Nephron (organoid): Measurements from ENCODE around the gene ZSCAN12.
"Not testable (repeated sequence)": the region's sequence is repeated elsewhere in the genome, so short reads cannot be mapped to it uniquely, and the experiment has no call there.

Experiments
- H3K27ac Mint-ChIP-seq, 3 experiments: 2 replicates each; pipeline ENCODE4 v1.8.0; 2020; ENCODE audit warnings: mixed read lengths in 3 of 3, mild to moderate bottlenecking in 2 of 3, moderate library complexity in 1 of 3
- H3K27me3 Mint-ChIP-seq: 2 replicates; pipeline ENCODE4 v1.8.0; 2021; ENCODE audit warnings: low read depth, mild to moderate bottlenecking, moderate library complexity, mixed read lengths
- H3K36me3 Mint-ChIP-seq: 2 replicates; pipeline ENCODE4 v1.8.0; 2020; ENCODE audit warnings: low read depth, mixed read lengths
- H3K4me1 Mint-ChIP-seq: 2 replicates; pipeline ENCODE4 v1.8.0; 2020; ENCODE audit warnings: mixed read lengths
- H3K4me3 Mint-ChIP-seq, 3 experiments: 2 replicates each; pipeline ENCODE4 v1.8.0; 2020; ENCODE audit warnings: mild to moderate bottlenecking in 3 of 3, mixed read lengths in 3 of 3, moderate library complexity in 2 of 3
- H3K9me3 Mint-ChIP-seq: 2 replicates; pipeline ENCODE4 v1.8.0; 2020; ENCODE audit warnings: mixed read lengths
- TF ChIP-seq, protein P1 (sequence below), 3 experiments: fragments of 200-600 bp; sonication (generic); IDR thresholded peaks; one replicate each; pipeline ENCODE4 v1.5.0; 2021; ENCODE audit warnings: antibody characterized with exemption in 3 of 3; ENCODE audit not compliant: unreplicated experiment in 3 of 3

The ZSCAN12 gene

DNA sequence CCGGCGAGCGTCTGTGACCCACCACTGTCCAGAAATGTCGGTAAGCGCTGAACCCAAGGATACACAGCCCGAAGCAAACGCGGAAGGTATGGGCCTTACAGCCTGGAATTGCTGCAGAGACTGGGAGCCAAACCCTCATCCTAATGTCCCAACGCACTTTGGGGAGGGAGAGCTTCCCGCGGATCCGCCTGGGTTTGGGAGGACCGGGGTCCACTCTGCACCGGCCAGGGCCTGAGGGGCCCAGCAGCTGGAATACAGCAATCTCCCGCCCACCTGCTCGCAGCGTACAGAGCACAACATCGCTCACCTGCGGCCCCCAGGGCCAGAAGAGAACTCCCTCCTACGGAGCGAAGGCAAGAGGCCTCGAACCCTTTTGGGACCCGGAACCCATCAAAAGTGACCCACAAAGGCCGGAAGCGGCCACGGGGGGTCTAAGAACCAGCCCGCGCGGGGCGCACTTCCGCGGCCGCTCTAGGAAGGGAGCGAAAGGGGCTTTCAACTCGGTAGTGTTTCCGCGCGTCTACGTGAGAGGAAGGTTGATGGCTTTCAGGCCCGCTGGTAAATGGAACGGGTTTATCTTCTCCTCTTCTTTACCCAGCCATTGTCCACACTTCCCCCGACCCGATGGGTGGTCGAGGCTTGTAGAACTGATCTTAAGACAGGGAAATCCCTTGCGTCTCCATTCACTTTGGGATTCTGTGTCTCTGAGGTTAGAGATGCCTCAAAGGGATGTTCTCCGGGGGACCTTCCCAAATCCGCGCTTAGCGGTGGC, at the start of gene ZSCAN12:
TSS of gene ZSCAN12 (minus strand) at position 398 of the 772 bp plus-strand sequence. CDS start 1,342 bp downstream, outside the sequence.
- peaks cover 38% of the 10 kb centered on the region for H3K36me3 Mint-ChIP-seq
- peaks cover 12% of the 10 kb centered on the region for H3K27me3 Mint-ChIP-seq
- peak within 1 kb of the TSS; percentile 95 to 98 (median 97) for H3K4me3 Mint-ChIP-seq
- H3K27ac Mint-ChIP-seq = peak within 1 kb of the TSS; percentile 95 to 99 (median 96)
- TF ChIP-seq, protein P1, sequence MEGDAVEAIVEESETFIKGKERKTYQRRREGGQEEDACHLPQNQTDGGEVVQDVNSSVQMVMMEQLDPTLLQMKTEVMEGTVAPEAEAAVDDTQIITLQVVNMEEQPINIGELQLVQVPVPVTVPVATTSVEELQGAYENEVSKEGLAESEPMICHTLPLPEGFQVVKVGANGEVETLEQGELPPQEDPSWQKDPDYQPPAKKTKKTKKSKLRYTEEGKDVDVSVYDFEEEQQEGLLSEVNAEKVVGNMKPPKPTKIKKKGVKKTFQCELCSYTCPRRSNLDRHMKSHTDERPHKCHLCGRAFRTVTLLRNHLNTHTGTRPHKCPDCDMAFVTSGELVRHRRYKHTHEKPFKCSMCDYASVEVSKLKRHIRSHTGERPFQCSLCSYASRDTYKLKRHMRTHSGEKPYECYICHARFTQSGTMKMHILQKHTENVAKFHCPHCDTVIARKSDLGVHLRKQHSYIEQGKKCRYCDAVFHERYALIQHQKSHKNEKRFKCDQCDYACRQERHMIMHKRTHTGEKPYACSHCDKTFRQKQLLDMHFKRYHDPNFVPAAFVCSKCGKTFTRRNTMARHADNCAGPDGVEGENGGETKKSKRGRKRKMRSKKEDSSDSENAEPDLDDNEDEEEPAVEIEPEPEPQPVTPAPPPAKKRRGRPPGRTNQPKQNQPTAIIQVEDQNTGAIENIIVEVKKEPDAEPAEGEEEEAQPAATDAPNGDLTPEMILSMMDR (IDR thresholded peaks at IDR 0.05; ENCODE audit: unreplicated experiment in 3 of 3) = peak; percentile 64 to 76 (median 66)
- H3K4me1 Mint-ChIP-seq = peaks cover 38% of the 10 kb centered on the region
- no peaks in the 10 kb centered on the region for H3K9me3 Mint-ChIP-seq

DNA sequence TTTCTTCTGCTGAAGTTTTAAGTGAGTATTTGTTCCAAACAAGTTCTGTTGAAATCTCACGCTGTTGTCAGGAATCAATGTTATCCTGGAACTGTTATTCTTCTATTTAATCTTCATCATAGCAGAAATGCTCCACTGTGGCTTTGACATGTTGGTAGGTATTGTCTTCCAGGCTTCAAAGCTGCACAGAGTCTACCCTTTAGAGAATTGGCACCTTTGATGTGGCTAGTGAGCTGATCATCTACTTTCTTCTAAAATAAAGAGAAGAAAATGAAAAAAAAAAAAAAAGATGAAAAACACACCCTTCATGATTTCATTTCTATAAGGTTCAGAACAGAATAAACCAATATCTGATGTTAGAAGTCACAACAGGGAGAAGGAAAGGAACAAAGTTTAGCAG, 49.5 kb upstream of the ZSCAN12 start:
- Mint-ChIP-seq H3K9me3 (no peaks in the 10 kb centered on the region), H3K27me3 (no peaks in the 10 kb centered on the region), H3K27ac (no peak overlapping the region), H3K4me1 (no peaks in the 10 kb centered on the region), H3K36me3 (no peaks in the 10 kb centered on the region), H3K4me3 (no peak overlapping the region)
- TF ChIP-seq, protein P1 (IDR thresholded peaks at IDR 0.05; ENCODE audit: unreplicated experiment in 3 of 3) = no peak

DNA sequence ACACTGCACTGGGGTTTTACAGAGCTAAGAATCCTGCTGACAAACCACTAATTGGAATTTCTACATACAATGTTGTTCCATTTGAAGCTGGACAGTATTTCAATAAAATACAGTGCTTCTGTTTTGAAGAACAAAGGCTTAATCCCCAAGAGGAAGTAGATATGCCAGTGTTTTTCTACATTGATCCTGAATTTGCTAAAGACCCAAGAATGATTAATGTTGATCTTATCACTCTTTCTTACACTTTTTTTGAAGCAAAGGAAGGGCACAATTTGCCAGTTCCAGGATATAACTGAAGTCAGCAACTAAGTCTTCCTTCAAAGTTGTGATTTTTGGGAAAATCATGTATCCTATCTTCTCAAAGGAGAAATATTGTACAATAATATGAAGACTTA, 48.0 kb upstream of the ZSCAN12 start:
- Mint-ChIP-seq H3K27ac (peak overlapping the region; percentile 48 to 66 (median 55)), H3K4me3 (peak overlapping the region; percentile 80 to 88 (median 87))

DNA sequence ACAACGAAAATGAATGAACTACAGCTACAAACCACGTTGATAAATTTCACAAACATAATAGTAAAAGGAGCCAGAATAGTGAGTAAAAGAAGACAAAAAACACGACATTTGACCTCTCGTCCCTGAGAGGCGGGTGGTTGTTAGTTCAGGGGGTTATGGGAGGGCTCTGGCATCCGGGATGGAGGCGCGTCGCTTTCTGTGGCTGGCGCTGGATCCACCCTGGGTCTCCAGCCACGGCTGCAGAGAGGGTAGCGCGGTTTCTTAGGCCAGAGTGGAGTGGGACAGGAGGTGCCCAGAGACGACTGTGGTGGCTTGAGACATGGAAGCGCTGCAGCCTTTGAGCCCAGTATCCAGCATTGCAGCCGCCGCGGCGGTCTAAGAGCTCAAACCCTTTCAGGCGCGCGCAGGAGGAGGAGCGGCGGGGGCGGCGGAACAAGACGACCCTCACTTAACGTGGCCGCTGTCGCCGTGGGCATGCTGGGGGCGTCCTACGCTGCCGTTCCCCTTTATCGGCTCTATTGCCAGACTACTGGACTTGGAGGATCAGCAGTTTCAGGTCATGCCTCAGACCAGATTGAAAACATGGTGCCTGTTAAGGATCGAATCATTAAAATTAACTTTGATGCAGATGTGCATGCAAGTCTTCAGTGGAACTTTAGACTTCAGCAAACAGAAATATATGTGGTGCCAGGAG, 47.4 kb upstream of the ZSCAN12 start:
- no peaks in the 10 kb centered on the region for H3K9me3 Mint-ChIP-seq
- peak overlapping the region; percentile 48 to 66 (median 55) for H3K27ac Mint-ChIP-seq
- no peaks in the 10 kb centered on the region for H3K27me3 Mint-ChIP-seq
- H3K4me3 Mint-ChIP-seq = peak overlapping the region; percentile 80 to 88 (median 87)
- H3K36me3 Mint-ChIP-seq = no peaks in the 10 kb centered on the region
- TF ChIP-seq, protein P1 (IDR thresholded peaks at IDR 0.05; ENCODE audit: unreplicated experiment in 3 of 3) = no peak
- peaks cover 13% of the 10 kb centered on the region for H3K4me1 Mint-ChIP-seq

More for the DNA sequence above, 48.0 kb upstream of the ZSCAN12 start:
- H3K9me3 Mint-ChIP-seq, H3K4me1 Mint-ChIP-seq, H3K36me3 Mint-ChIP-seq, H3K27me3 Mint-ChIP-seq: not testable (repeated sequence)

DNA sequence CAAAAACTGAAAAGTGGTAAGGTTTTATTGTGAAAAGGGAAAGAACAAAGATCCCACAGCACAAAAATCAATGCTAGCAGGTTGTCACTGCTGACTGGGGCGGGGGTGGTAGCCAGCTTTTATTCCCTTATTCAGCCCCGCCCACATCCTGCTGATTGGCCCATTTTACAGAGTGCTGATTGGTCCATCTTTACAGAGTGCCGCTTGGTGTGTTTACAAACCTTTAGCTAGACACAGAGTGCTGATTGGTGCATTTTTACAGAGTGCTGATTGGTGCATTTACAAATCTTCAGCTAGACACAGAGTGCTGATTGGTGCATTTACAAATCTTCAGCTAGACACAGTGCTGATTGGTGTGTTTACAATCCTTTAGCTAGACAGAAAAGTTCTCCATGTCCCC, 45.2 kb upstream of the ZSCAN12 start:
- not testable (repeated sequence) for H3K9me3 Mint-ChIP-seq, H3K36me3 Mint-ChIP-seq, H3K27ac Mint-ChIP-seq, H3K27me3 Mint-ChIP-seq
- peaks cover 13% of the 10 kb centered on the region for H3K4me1 Mint-ChIP-seq
- peak overlapping the region; percentile 99 to 100 (median 100) for H3K4me3 Mint-ChIP-seq

DNA sequence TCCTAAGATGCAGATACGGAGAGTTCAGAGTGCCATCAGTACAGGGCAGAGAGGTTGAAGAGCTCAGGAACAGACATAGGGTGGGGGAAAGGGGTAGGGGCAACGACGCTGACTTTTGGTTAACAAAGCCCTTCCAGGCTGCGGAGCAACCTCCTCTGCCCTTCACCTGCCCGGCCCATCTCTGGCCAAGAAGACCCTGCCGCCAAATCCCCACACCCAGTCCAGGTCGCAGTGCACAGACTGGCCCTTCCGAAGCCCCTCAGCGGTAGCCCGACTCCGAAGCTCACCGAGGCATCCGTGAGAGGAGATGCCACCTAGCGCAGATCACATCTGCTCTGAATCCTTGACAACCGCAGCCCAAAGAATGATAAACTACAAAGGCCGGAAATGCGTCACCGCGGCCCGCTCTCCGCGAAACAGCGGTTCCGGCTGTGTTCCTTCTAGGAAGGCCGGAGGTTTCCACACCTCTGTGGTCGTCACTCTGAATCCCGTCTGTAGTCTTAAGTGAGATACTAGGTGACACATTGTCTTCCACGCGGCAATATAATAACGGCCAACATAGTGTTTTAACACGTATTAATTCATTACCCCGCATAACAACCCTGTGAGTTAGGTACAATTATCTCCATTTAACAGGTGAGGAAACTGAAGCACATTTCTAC, 43.7 kb upstream of the ZSCAN12 start, which contains the start of gene ZSCAN23:
TSS of gene ZSCAN23 (minus strand) at position 380 of the 662 bp plus-strand sequence. CDS start 7,225 bp downstream, outside the sequence.
- Mint-ChIP-seq H3K27ac (peak within 1 kb of the TSS; percentile 92 to 99 (median 97)), H3K4me3 (peak within 1 kb of the TSS; percentile 99 to 100 (median 100)), H3K9me3 (no peaks in the 10 kb centered on the region), H3K27me3 (no peaks in the 10 kb centered on the region), H3K36me3 (no peaks in the 10 kb centered on the region), H3K4me1 (peaks cover 13% of the 10 kb centered on the region)
- TF ChIP-seq, protein P1 (IDR thresholded peaks at IDR 0.05; ENCODE audit: unreplicated experiment in 3 of 3) = no peak
